Measurements from ENCODE around the gene NOP14.

DNA sequence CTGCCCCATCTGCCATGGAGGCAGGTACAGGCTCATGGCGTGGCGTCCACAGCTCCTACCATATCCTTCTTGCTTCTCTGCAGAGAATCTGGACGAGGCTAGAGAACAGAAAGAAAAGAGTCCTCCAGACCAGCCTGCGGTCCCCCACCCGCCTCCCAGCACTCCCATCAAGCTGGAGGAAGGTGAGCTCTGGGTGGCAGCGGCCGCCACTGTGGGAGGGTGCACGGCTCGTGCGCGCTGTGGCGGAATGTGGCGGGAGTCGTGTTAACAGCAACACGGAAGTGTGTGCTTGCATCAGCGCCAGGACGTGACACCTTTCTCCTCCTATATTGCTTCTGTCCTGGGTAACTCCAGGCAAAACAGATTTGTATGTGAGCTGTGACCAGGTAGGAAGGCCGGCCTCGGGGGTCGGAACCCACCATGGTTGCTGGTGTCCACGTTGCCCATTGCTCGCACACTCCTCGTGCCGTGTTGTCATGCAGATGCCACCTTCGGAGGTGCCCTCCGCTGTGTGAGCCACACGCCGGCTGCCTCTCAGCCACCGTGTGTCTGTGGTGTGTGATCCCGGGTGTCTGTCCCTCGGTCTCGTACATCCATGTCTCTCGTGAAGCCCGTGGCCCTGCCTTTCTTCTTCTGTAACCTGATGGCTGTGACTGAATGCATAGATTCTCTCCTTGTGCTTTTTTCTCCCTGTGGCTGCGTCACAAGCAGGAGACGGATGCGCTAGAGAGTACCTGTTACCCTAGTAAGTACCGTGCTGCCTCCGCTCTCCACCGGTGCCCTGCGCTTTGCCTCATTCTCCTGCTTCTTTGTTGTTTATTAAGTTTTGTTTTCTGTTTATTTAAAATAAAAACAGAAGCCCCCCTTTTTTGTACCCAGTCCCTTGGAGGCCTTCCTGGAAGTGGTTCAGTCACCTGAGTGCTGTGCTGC lies 37.0 kb downstream of the NOP14 start:
- TF ChIP-seq, protein P1, sequence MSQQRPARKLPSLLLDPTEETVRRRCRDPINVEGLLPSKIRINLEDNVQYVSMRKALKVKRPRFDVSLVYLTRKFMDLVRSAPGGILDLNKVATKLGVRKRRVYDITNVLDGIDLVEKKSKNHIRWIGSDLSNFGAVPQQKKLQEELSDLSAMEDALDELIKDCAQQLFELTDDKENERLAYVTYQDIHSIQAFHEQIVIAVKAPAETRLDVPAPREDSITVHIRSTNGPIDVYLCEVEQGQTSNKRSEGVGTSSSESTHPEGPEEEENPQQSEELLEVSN (IDR thresholded peaks at IDR 0.05; ENCODE audit: borderline replicate concordance, low read depth): no peak
- no peak for TF ChIP-seq CTCF (IDR thresholded peaks at IDR 0.05)
- TF ChIP-seq POLR2A (IDR thresholded peaks at IDR 0.05; ENCODE audit: low read length): no peak
- TF ChIP-seq RCOR1 (IDR thresholded peaks at IDR 0.05; ENCODE audit: low read depth, low read length): no peak
- TF ChIP-seq HMGXB4 (CRISPR knock-in tag; IDR thresholded peaks at IDR 0.05; ENCODE audit: borderline replicate concordance): no peak
- TF ChIP-seq FOXS1 (CRISPR knock-in tag; IDR thresholded peaks at IDR 0.05): no peak
- no peak for TF ChIP-seq BHLHE40 (IDR thresholded peaks at IDR 0.05; ENCODE audit: low read depth, low read length)
- no peak for TF ChIP-seq EP300 (IDR thresholded peaks at IDR 0.05)
- TF ChIP-seq BCL3 (IDR thresholded peaks at IDR 0.05): no peak
- no peak for TF ChIP-seq SMC3 (IDR thresholded peaks at IDR 0.05)

All from A549 (cell line).